ENCODE results near the gene PLCD1. TPM values are rescaled to one million over a fixed set of nuclear protein-coding genes. Genes with fewer than 3 reads are reported as not detected.

The PLCD1 gene
- total and polyA plus RNA-seq, 2 experiments from 2014 or later, result 21.0 to 29.1 TPM

DNA sequence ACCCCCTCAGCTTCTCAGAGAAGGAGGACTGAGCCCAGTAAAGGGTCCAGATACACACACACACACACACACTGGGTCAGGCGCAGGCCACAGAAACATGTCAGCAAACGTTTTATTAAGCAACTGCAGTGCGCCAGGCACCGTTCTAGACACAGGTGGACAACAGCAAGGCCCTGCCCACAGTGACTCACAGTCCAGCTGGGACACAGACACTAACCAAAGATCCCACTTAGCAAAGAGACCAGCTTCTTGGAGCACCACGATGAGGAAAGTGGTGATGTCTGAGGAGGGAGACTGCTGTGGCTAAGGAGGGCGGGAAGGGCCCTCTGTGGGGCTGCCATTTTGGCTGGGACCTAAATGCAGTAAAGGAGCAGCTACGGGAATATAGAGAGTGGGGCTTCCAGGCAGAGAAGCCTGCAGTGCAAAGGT is 41.7 kb downstream of the PLCD1 start:
- TF ChIP-seq, protein P1, sequence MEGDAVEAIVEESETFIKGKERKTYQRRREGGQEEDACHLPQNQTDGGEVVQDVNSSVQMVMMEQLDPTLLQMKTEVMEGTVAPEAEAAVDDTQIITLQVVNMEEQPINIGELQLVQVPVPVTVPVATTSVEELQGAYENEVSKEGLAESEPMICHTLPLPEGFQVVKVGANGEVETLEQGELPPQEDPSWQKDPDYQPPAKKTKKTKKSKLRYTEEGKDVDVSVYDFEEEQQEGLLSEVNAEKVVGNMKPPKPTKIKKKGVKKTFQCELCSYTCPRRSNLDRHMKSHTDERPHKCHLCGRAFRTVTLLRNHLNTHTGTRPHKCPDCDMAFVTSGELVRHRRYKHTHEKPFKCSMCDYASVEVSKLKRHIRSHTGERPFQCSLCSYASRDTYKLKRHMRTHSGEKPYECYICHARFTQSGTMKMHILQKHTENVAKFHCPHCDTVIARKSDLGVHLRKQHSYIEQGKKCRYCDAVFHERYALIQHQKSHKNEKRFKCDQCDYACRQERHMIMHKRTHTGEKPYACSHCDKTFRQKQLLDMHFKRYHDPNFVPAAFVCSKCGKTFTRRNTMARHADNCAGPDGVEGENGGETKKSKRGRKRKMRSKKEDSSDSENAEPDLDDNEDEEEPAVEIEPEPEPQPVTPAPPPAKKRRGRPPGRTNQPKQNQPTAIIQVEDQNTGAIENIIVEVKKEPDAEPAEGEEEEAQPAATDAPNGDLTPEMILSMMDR (IDR thresholded peaks at IDR 0.05; ENCODE audit: low read depth, low read length), result no peak
- no peaks in the 10 kb centered on the region for H3K9me3 ChIP-seq (ENCODE audit: low read depth)
- no peak overlapping the region for H3K27ac ChIP-seq
- no peak overlapping the region for H3K4me3 ChIP-seq
- H3K36me3 ChIP-seq, result no peaks in the 10 kb centered on the region
- no peak for DNase-seq (ENCODE audit: low read depth in 1 of 2, low spot score in 1 of 2)
- H3K4me1 ChIP-seq (ENCODE audit: low read depth), result peaks cover 6% of the 10 kb centered on the region
- H3K27me3 ChIP-seq, result no peaks in the 10 kb centered on the region

DNA sequence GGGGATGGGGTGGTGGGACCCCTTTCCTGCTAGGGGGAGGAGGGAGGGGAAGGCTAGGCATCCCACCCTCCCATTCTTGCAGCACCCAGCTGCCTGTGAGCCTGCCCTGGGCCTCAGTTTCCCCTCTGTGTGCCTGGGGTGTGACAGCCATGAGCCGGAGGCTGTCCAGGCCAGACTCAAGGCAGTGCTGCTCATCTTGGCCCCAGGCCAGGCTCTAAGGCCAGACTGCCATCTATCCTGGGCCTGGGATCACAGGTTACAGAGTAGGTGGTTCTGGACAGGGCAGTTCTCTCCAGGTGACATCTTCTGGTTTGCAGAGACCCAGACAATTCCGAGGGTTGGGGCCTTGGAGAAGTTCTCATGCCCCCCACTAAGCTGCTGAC is 42.1 kb downstream of the PLCD1 start:
- Histone ChIP-seq H3K9me3 (ENCODE audit: low read depth) (no peaks in the 10 kb centered on the region), H3K27ac (no peak overlapping the region), H3K27me3 (no peaks in the 10 kb centered on the region), H3K4me3 (no peak overlapping the region), H3K36me3 (peaks cover 2% of the 10 kb centered on the region), H3K4me1 (ENCODE audit: low read depth) (peaks cover 6% of the 10 kb centered on the region)
- TF ChIP-seq, protein P1 (IDR thresholded peaks at IDR 0.05; ENCODE audit: low read depth, low read length), result no peak
- no peak for DNase-seq (ENCODE audit: low read depth in 1 of 2, low spot score in 1 of 2)

DNA sequence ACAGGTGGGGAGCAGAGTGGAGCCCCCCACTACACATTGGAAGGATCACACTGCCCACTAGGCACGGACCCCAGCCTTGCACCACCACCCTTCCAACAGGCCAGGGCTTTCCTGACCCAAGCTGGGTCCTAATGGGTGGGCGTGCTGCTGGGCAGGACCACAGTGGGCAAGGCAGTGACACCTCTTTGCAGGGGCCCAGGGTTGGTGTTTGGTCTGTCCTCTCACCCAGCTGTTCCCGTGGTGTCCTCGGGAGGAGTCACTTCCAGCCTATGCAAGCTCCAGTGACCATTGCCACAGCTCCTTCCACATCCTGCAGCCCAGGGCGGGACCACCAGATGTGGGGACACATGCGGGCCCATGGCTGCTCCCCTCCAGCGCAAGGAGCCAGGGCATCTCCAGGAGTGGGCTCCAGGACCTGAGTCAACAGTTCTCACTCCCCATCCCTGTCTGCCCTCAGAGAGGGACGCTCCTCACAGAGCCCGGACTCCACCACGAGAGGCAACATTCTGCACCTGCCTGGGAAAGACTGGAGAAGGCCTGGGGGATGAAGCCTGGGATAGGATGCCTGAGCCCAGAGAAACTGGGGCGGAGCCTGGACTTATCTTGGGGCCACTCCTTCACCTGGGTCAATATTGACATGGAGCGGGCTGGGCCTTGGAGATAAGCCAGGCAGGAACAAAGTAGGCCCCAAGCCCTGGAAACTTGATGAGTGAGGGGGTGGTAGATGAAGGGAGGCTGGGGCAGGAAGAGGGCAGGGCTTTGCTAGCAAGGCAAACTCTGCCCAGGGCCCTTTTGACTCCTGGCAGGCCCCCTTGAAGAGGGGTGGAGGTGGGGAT is 42.7 kb downstream of the PLCD1 start:
- H3K36me3 ChIP-seq, result peaks cover 3% of the 10 kb centered on the region
- no peak overlapping the region for H3K27ac ChIP-seq
- no peaks in the 10 kb centered on the region for H3K27me3 ChIP-seq
- no peaks in the 10 kb centered on the region for H3K9me3 ChIP-seq (ENCODE audit: low read depth)
- H3K4me1 ChIP-seq (ENCODE audit: low read depth), result peaks cover 6% of the 10 kb centered on the region
- DNase-seq (ENCODE audit: low read depth in 1 of 2, low spot score in 1 of 2), result no peak
- TF ChIP-seq, protein P1 (IDR thresholded peaks at IDR 0.05; ENCODE audit: low read depth, low read length), result no peak
- no peak overlapping the region for H3K4me3 ChIP-seq

DNA sequence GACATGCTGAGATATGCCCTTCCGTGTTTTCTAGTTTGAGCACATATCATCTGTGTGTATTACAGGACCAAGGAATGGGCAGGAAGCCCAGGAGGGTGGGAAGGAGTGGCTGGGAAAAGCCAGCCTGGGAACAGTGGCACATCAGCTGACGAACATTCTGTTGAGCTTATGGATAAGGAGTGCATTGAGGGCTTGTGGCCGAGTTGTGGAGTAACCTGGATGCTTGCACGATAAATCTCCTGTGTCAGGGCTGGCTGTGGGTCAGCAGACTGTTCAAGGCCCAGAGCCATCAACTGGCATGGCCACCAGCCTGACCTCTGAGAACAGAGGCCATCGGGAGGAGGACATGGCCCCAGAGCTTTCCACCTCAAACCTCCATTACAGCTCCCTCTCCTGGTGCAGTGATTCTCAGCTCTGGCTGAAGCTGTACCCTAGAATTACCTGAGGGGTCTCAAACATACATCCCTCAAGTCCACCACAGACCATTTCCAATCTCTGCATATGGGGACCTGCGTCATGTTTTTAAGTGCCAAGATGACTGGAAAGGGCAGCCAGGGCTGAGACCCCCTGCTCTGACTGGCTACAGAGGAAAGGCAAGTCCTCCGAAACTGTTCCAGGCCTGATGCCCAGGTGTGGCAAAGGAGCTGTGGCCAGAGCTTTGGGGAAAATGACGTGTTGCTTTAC is 43.7 kb downstream of the PLCD1 start:
- Histone ChIP-seq H3K4me3 (no peak overlapping the region), H3K9me3 (ENCODE audit: low read depth) (no peaks in the 10 kb centered on the region), H3K4me1 (ENCODE audit: low read depth) (peaks cover 6% of the 10 kb centered on the region), H3K27me3 (no peaks in the 10 kb centered on the region), H3K36me3 (peaks cover 3% of the 10 kb centered on the region), H3K27ac (no peak overlapping the region)
- TF ChIP-seq, protein P1 (IDR thresholded peaks at IDR 0.05; ENCODE audit: low read depth, low read length), result no peak
- DNase-seq (ENCODE audit: low read depth in 1 of 2, low spot score in 1 of 2), result peak in 1 of 2 donors; percentile 34

DNA sequence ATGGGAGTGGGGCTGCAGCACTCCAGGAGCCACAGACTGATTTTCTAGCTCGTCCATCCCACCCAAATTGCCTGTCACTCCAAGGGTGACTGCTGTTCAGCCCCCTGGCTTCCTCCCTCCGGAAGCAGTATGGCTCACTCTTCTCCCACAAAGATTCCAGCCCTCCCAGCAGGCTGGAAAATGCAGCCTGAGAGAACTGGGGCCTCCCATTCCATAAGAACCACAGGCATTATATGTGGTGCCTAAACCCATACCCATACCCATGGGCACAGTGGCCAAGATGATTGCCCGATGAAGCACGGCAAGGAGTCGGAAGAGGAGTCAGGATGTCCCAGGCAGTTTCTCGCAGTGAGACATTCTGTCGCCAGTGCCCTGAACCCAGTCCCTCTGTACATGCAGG is 44.8 kb downstream of the PLCD1 start:
- Histone ChIP-seq H3K27me3 (no peaks in the 10 kb centered on the region), H3K27ac (no peak overlapping the region), H3K9me3 (ENCODE audit: low read depth) (no peaks in the 10 kb centered on the region), H3K4me3 (no peak overlapping the region), H3K4me1 (ENCODE audit: low read depth) (peaks cover 6% of the 10 kb centered on the region), H3K36me3 (peaks cover 3% of the 10 kb centered on the region)
- DNase-seq (ENCODE audit: low read depth in 1 of 2, low spot score in 1 of 2), result no peak
- TF ChIP-seq, protein P1 (IDR thresholded peaks at IDR 0.05; ENCODE audit: low read depth, low read length), result no peak

Data from cardiac muscle cell (in vitro differentiated cells and primary cell).